A673 (cell line): ENCODE data around the gene SLCO2A1.

Experiments used
- EZH2 ChIP-seq: fragments of 200-600 bp; sonication (generic); IDR thresholded peaks from 2 replicates; pipeline ENCODE4 v1.6.1; 2017; ENCODE audit warnings: borderline replicate concordance, low read depth, mild to moderate bottlenecking, mixed read lengths, antibody characterized with exemption, low read length; ENCODE audit not compliant: poor library complexity, severe bottlenecking
- TF ChIP-seq, protein P1 (sequence below): fragments of 300-800, 200-600 bp; sonication (generic); conservative IDR thresholded peaks from 2 replicates; pipeline ENCODE4 v1.5.1; 2017; ENCODE audit warnings: low read depth, mild to moderate bottlenecking, antibody characterized with exemption, low read length, moderate library complexity, mixed read lengths

DNA sequence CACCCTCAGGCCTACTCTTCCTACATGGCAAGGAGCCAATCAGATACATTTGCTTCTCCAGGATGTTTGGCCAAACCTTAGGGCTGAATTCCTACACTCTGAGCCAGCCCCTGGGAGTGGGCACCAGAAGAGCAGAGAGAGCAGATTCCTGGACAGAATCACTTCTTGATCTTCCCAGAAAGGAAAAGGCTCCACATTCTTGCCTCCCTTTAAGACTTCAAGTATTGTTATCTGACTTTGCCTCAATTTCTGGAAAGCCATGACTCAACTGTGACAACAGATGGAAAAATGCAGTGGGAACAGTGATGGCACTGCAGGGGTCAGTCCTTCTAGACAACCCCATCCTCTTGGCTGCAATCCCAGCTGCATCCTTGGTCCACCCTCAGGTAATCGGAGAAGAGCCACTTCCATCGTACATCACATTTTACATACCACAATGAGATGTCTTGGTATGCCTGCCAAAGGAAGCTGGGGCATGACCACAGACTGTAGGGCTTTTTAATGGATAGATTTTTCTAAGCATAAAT lies 21.0 kb downstream of the SLCO2A1 start:
- TF ChIP-seq, protein P1, sequence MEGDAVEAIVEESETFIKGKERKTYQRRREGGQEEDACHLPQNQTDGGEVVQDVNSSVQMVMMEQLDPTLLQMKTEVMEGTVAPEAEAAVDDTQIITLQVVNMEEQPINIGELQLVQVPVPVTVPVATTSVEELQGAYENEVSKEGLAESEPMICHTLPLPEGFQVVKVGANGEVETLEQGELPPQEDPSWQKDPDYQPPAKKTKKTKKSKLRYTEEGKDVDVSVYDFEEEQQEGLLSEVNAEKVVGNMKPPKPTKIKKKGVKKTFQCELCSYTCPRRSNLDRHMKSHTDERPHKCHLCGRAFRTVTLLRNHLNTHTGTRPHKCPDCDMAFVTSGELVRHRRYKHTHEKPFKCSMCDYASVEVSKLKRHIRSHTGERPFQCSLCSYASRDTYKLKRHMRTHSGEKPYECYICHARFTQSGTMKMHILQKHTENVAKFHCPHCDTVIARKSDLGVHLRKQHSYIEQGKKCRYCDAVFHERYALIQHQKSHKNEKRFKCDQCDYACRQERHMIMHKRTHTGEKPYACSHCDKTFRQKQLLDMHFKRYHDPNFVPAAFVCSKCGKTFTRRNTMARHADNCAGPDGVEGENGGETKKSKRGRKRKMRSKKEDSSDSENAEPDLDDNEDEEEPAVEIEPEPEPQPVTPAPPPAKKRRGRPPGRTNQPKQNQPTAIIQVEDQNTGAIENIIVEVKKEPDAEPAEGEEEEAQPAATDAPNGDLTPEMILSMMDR, result no peak
- no peak for TF ChIP-seq EZH2
